ENCODE measurements around the gene ATAD1. TPM values are rescaled to one million over a fixed set of nuclear protein-coding genes. Genes with fewer than 3 reads are reported as not detected.

ATAD1 gene
- total and polyA plus RNA-seq, 2 experiments from 2014 or later, result 47.4 to 82.5 TPM

GRCh38 chr10:87842776-87843497 lies 24.9 kb upstream of the ATAD1 start:
- Histone ChIP-seq H3K4me1 (ENCODE audit: low read depth) (peaks cover 8% of the 10 kb centered on the region), H3K36me3 (no peaks in the 10 kb centered on the region), H3K27ac (no peak overlapping the region), H3K27me3 (no peaks in the 10 kb centered on the region), H3K9me3 (ENCODE audit: low read depth) (no peaks in the 10 kb centered on the region), H3K4me3 (no peak overlapping the region)
- TF ChIP-seq CTCF (IDR thresholded peaks at IDR 0.05; ENCODE audit: low read depth, low read length), result no peak
- DNase-seq (ENCODE audit: low read depth in 1 of 2, low spot score in 1 of 2), result peak in 1 of 2 donors; percentile 74

GRCh38 chr10:87842220-87842641 lies 24.2 kb upstream of the ATAD1 start:
- Histone ChIP-seq H3K27me3 (no peaks in the 10 kb centered on the region), H3K4me1 (ENCODE audit: low read depth) (peaks cover 8% of the 10 kb centered on the region), H3K27ac (no peak overlapping the region), H3K36me3 (no peaks in the 10 kb centered on the region), H3K9me3 (ENCODE audit: low read depth) (no peaks in the 10 kb centered on the region), H3K4me3 (no peak overlapping the region)
- DNase-seq (ENCODE audit: low read depth in 1 of 2, low spot score in 1 of 2), result no peak
- no peak for TF ChIP-seq CTCF (IDR thresholded peaks at IDR 0.05; ENCODE audit: low read depth, low read length)

GRCh38 chr10:87841186-87841585 lies 23.2 kb upstream of the ATAD1 start:
- H3K27me3 ChIP-seq, result no peaks in the 10 kb centered on the region
- DNase-seq (ENCODE audit: low read depth in 1 of 2, low spot score in 1 of 2), result no peak
- no peaks in the 10 kb centered on the region for H3K36me3 ChIP-seq
- TF ChIP-seq CTCF (IDR thresholded peaks at IDR 0.05; ENCODE audit: low read depth, low read length), result no peak
- H3K4me3 ChIP-seq, result no peak overlapping the region
- H3K9me3 ChIP-seq (ENCODE audit: low read depth), result no peaks in the 10 kb centered on the region
- no peak overlapping the region for H3K27ac ChIP-seq
- peaks cover 8% of the 10 kb centered on the region for H3K4me1 ChIP-seq (ENCODE audit: low read depth)

- Histone ChIP-seq H3K36me3 (no peaks in the 10 kb centered on the region), H3K9me3 (ENCODE audit: low read depth) (no peaks in the 10 kb centered on the region), H3K27me3 (no peaks in the 10 kb centered on the region), H3K4me1 (ENCODE audit: low read depth) (no peaks in the 10 kb centered on the region), H3K27ac (no peak overlapping the region), H3K4me3 (no peak overlapping the region)
- no peak for DNase-seq (ENCODE audit: low read depth in 1 of 2, low spot score in 1 of 2)
- no peak for TF ChIP-seq CTCF (IDR thresholded peaks at IDR 0.05; ENCODE audit: low read depth, low read length)
Measured at GRCh38 chr10:87838650-87839049, 20.6 kb upstream of the ATAD1 start.

GRCh38 chr10:87837445-87837844 lies 19.4 kb upstream of the ATAD1 start:
- Histone ChIP-seq H3K4me3 (no peak overlapping the region), H3K27ac (no peak overlapping the region), H3K9me3 (ENCODE audit: low read depth) (no peaks in the 10 kb centered on the region), H3K36me3 (no peaks in the 10 kb centered on the region), H3K4me1 (ENCODE audit: low read depth) (no peaks in the 10 kb centered on the region), H3K27me3 (no peaks in the 10 kb centered on the region)
- TF ChIP-seq CTCF (IDR thresholded peaks at IDR 0.05; ENCODE audit: low read depth, low read length), result no peak
- no peak for DNase-seq (ENCODE audit: low read depth in 1 of 2, low spot score in 1 of 2)
